ENCODE results near the gene MTNR1A.

- TF ChIP-seq CTCF (IDR thresholded peaks at IDR 0.05 in 8 of 11, conservative IDR thresholded peaks at IDR 0.05 in 3 of 11), result no peak
- TF ChIP-seq POLR2A (IDR thresholded peaks at IDR 0.05), result no peak
These were observed 53.8 kb downstream of the MTNR1A start for GRCh38 chr4:186501554-186501953.
